HG02870 (cell line): Measurements from ENCODE around the gene TRAF7.
"Not testable (repeated sequence)": the region's sequence is repeated elsewhere in the genome, so short reads cannot be mapped to it uniquely, and the experiment has no call there.

Source experiments
- ATAC-seq: cut with Tn5 transposase; IDR thresholded peaks from one replicate; pipeline ENCODE4 v1.9.1; 2021; ENCODE audit warnings: mild to moderate bottlenecking, moderate library complexity; ENCODE audit not compliant: unreplicated experiment

The TRAF7 gene

DNA sequence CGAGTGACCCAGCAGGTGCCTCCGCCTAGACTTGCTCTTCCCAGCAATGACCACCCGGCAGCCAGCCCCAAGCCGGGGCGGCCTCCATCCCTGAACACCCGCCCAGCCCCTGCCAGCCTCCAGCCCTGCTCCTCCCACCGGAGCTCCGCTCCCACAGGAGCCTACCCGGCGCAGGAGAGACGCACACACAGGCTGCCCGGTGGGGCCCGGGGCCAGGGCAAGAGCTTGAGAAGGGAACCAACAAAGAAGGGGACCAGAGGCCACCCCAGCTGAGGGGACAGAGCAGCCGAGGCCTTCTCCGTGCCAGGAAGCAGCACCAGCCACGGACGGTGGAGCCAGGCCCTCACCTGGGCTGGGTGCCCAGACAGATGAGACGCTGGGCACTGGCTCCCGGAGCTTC lies 33.7 kb upstream of the TRAF7 start:
- ATAC-seq: no peak

DNA sequence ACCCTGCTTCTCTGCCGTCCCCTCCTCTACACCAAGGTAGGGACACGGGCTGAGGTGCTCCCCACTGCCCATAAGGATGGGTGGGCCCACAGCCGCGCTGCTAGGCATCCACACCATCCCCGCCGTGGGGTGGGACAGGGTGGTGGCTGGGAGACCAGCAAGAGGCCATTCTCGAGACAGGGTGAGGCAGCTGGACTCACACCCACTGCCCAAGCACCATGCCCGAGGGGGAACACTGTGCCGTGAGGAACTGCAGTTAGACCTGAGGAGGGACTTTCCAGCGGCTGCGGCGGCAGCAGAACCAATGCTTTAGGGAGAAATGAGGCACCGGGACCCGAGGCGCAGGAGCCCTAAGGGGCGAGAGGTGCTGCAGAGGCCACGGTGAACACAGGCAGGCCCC lies 33.2 kb upstream of the TRAF7 start:
- ATAC-seq: no peak

- ATAC-seq: not testable (repeated sequence)
These were observed 32.5 kb upstream of the TRAF7 start for GRCh38 chr16:2122934-2123683.

DNA sequence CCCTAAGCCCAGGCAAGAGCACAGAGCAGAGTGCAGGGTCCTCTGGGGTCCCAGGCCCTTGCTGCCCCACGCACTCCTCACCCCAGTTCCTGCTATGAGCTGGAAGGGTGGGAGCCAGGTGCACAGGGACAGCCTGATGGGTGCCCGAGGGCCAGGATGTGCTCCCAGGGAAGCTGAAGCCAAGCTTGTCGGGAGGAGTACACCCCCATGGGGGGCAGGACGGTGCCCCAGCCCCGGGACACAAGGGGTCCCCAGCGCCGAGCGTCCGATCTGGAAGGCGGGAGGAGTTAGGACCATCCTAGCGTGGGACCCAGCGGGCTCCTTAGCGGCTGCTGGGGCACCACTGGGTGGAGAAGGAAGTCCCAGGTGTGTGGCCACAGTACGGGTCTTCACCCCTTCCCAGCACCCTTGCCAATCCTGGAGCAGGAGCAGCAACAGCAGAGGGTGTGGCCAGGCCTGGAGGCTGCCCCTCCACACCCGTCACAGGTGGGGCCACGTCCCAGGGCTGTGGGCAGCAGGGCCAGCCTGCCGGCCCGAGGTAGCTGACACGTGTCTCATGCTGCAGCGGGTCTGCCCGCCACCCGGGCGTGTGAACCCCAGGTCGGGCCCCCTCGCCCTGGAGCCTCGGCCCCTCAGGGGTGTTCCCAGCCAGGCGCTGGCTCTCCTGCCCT lies 31.7 kb upstream of the TRAF7 start:
- ATAC-seq: not testable (repeated sequence)

- not testable (repeated sequence) for ATAC-seq
These were observed 31.2 kb upstream of the TRAF7 start for GRCh38 chr16:2124377-2124693.

- not testable (repeated sequence) for ATAC-seq
These were observed 30.7 kb upstream of the TRAF7 start for GRCh38 chr16:2124694-2125444.

GRCh38 chr16:2125609-2126008 lies 30.0 kb upstream of the TRAF7 start:
- ATAC-seq: not testable (repeated sequence)

GRCh38 chr16:2126161-2126743 lies 29.3 kb upstream of the TRAF7 start:
- ATAC-seq: not testable (repeated sequence)

- not testable (repeated sequence) for ATAC-seq
These were observed 28.5 kb upstream of the TRAF7 start for GRCh38 chr16:2126928-2127556.

GRCh38 chr16:2127630-2128280 lies 27.8 kb upstream of the TRAF7 start:
- ATAC-seq: not testable (repeated sequence)

DNA sequence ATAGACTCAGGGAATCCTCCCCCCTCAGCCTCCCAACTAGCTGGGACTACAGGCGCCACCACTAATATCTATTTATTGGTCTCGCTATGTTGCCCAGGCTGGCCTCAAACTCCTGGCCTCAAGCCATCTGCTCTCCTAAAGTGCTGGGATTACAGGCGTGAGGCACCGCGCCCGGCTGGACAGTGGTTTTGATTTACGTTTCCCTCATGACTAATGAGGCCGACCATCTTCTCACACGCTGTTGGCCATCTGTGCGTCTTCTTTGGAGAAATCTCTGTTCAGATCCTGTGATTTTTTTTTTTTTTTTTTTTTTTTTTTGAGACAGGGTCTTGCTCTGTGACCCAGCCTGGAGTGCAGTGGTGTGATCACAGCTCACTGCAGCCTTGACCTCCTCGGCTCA lies 26.3 kb upstream of the TRAF7 start:
- ATAC-seq: not testable (repeated sequence)

- not testable (repeated sequence) for ATAC-seq
These were observed 25.6 kb upstream of the TRAF7 start for GRCh38 chr16:2129890-2130447.

DNA sequence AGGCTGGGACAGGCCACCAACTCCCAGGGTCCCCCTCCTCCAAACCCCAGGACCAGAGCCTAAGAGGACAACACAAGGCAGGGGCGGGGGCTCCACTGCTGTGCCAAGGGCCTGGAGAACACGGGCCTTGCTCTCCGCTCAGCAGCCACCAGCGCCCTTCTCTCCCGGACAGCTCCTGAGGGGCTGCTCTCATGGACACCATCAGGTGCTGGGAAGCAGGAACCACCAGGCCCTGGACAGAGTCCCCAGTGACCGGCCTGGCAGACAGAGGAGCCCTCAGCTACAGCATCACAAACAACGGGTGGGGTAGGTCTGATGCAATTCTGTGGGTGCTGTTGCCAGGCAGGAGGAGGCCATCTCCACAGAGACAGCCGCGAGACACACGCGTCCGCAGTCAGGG lies 21.8 kb upstream of the TRAF7 start:
- not testable (repeated sequence) for ATAC-seq

GRCh38 chr16:2135071-2135470 lies 20.5 kb upstream of the TRAF7 start:
- not testable (repeated sequence) for ATAC-seq

GRCh38 chr16:2135770-2136490 lies 19.7 kb upstream of the TRAF7 start, which contains the start of gene PKD1:
PKD1 (minus strand) TSS chr16:2135898; CDS start chr16:2135689, 209 bp downstream.
- not testable (repeated sequence) for ATAC-seq

GRCh38 chr16:2142942-2143877 lies 12.4 kb upstream of the TRAF7 start:
- ATAC-seq: no peak

- ATAC-seq: no peak
These were observed 11.6 kb upstream of the TRAF7 start for GRCh38 chr16:2143878-2144485.

DNA sequence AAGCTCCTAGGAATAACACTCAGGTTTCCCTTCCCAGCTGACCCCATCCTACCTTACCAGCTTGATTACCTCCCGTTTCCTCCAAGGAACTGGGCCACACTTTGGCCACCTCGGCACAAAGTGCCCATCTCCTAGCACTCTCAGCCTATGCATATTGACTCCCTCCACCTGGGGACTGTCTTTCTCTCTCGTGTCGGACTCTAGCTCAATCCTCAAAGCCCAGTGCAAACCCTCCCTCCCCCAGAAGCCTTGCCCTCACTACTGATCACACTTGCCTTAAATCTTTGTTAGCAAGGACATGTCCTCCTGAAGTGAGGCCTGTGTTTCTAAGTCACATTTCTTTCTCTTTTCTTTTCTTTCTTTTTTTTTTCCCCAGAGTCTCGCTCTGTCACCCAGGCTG lies 9.7 kb upstream of the TRAF7 start:
- ATAC-seq: no peak
